Astrocyte (in vitro differentiated cells and primary cell): ENCODE measurements around the gene HIC2. TPM values are rescaled to one million over a fixed set of nuclear protein-coding genes. Genes with fewer than 3 reads are reported as not detected.
"Not testable (repeated sequence)": the region's sequence is repeated elsewhere in the genome, so short reads cannot be mapped to it uniquely, and the experiment has no call there.

ENCODE experiments used
- DNase-seq: peaks from one replicate; pipeline ENCODE4 v3.0.0-alpha.2; 2010; ENCODE audit warnings: low read depth
- FAIRE-seq: peaks from 2 replicates; lab custom pipeline; 2011; peaks lifted over from hg19 to GRCh38; lab: Jason Lieb, UNC
- H2AFZ ChIP-seq: 2 replicates; pipeline ENCODE4 v1.6.0; 2012; ENCODE audit warnings: low read depth, low read length, inconsistent platforms
- H3K27ac ChIP-seq: 2 replicates; pipeline ENCODE4 v1.5.1; 2011; ENCODE audit warnings: low read depth, low read length, inconsistent platforms
- H3K27me3 ChIP-seq: 2 replicates; pipeline ENCODE4 v1.6.0; 2011; ENCODE audit warnings: low read length, inconsistent platforms; ENCODE audit not compliant: insufficient read depth
- H3K36me3 ChIP-seq: 2 replicates; pipeline ENCODE4 v1.5.1; 2011; ENCODE audit warnings: low read length, inconsistent platforms; ENCODE audit not compliant: insufficient read depth
- H3K4me1 ChIP-seq: 2 replicates; pipeline ENCODE4 v1.5.1; 2011; ENCODE audit warnings: low read length, inconsistent platforms; ENCODE audit not compliant: insufficient read depth
- H3K4me2 ChIP-seq: 2 replicates; pipeline ENCODE4 v1.6.0; 2012; ENCODE audit warnings: low read length, inconsistent platforms
- H3K4me3 ChIP-seq: 2 replicates; pipeline ENCODE4 v1.5.1; 2011; ENCODE audit warnings: low read depth, mild to moderate bottlenecking, low read length, inconsistent platforms; ENCODE audit not compliant: insufficient read depth
- H3K79me2 ChIP-seq: 2 replicates; pipeline ENCODE4 v1.6.0; 2012; ENCODE audit warnings: mild to moderate bottlenecking, low read length, inconsistent platforms; ENCODE audit not compliant: insufficient read depth
- H3K9ac ChIP-seq: 2 replicates; pipeline ENCODE4 v1.6.0; 2012; ENCODE audit warnings: mild to moderate bottlenecking, low read length, inconsistent platforms
- H3K9me3 ChIP-seq: 2 replicates; pipeline ENCODE4 v1.5.1; 2012; ENCODE audit warnings: low read depth, mild to moderate bottlenecking, low read length, inconsistent platforms; ENCODE audit not compliant: insufficient read depth
- H4K20me1 ChIP-seq: 2 replicates; pipeline ENCODE4 v1.6.0; 2012; ENCODE audit warnings: low read length, inconsistent platforms; ENCODE audit not compliant: insufficient read depth
- H3K27ac Mint-ChIP-seq: one replicate; pipeline ENCODE4 v1.8.0; 2021; ENCODE audit warnings: mild to moderate bottlenecking, mixed read lengths; ENCODE audit not compliant: unreplicated experiment
- H3K27me3 Mint-ChIP-seq: one replicate; pipeline ENCODE4 v1.8.0; 2021; ENCODE audit warnings: low read depth, mixed read lengths; ENCODE audit not compliant: unreplicated experiment
- H3K36me3 Mint-ChIP-seq: one replicate; pipeline ENCODE4 v1.8.0; 2021; ENCODE audit warnings: low read depth, mixed read lengths; ENCODE audit not compliant: unreplicated experiment
- H3K4me1 Mint-ChIP-seq: one replicate; pipeline ENCODE4 v1.8.0; 2021; ENCODE audit warnings: low read depth, mixed read lengths; ENCODE audit not compliant: unreplicated experiment
- H3K4me3 Mint-ChIP-seq: one replicate; pipeline ENCODE4 v1.8.0; 2021; ENCODE audit warnings: mild to moderate bottlenecking, moderate library complexity, mixed read lengths; ENCODE audit not compliant: unreplicated experiment
- H3K9me3 Mint-ChIP-seq: one replicate; pipeline ENCODE4 v1.8.0; 2021; ENCODE audit warnings: mild to moderate bottlenecking, mixed read lengths; ENCODE audit not compliant: unreplicated experiment
- total RNA-seq: library from RNA; stranded (reverse); gene quantifications from 2 replicates; pipeline ENCODE4 v1.2.1, GENCODE V29; 2021

HIC2 gene
- total RNA-seq, 1 donor from 2014 or later = 21.4 TPM

GRCh38 chr22:21434378-21435233, 17.4 kb downstream of the HIC2 start:
- FAIRE-seq, H3K4me2 ChIP-seq, H3K4me3 Mint-ChIP-seq, DNase-seq, H3K79me2 ChIP-seq, H3K4me1 Mint-ChIP-seq, H3K27ac Mint-ChIP-seq, H4K20me1 ChIP-seq, H3K4me3 ChIP-seq, H3K9me3 Mint-ChIP-seq, H3K36me3 Mint-ChIP-seq, H3K27me3 Mint-ChIP-seq, H2AFZ ChIP-seq, H3K27ac ChIP-seq, H3K9me3 ChIP-seq, H3K27me3 ChIP-seq, H3K36me3 ChIP-seq, H3K9ac ChIP-seq, H3K4me1 ChIP-seq: not testable (repeated sequence)

- not testable (repeated sequence) for H3K4me3 Mint-ChIP-seq, H4K20me1 ChIP-seq, H3K27me3 ChIP-seq, H3K4me1 Mint-ChIP-seq, DNase-seq, H3K27ac ChIP-seq, H3K36me3 ChIP-seq, H3K79me2 ChIP-seq, H3K4me3 ChIP-seq, H3K4me1 ChIP-seq, H3K9me3 ChIP-seq, H3K4me2 ChIP-seq, H2AFZ ChIP-seq, H3K27me3 Mint-ChIP-seq, FAIRE-seq, H3K27ac Mint-ChIP-seq, H3K9ac ChIP-seq, H3K36me3 Mint-ChIP-seq, H3K9me3 Mint-ChIP-seq
Measured at GRCh38 chr22:21435998-21436810, 19.0 kb downstream of the HIC2 start.

- not testable (repeated sequence) for H3K27ac ChIP-seq, H3K9me3 Mint-ChIP-seq, H3K27me3 ChIP-seq, H3K4me2 ChIP-seq, H2AFZ ChIP-seq, DNase-seq, H3K4me3 Mint-ChIP-seq, H4K20me1 ChIP-seq, H3K36me3 ChIP-seq, H3K36me3 Mint-ChIP-seq, H3K4me3 ChIP-seq, H3K27ac Mint-ChIP-seq, H3K4me1 ChIP-seq, H3K79me2 ChIP-seq, H3K27me3 Mint-ChIP-seq, FAIRE-seq, H3K9me3 ChIP-seq, H3K9ac ChIP-seq, H3K4me1 Mint-ChIP-seq
Measured at GRCh38 chr22:21438013-21438412, 20.8 kb downstream of the HIC2 start.

- Histone ChIP-seq H3K79me2 (peaks cover 16% of the 10 kb centered on the region), H4K20me1 (peaks cover 22% of the 10 kb centered on the region)
- not testable (repeated sequence) for H3K4me2 ChIP-seq, FAIRE-seq, H3K4me1 ChIP-seq, H3K4me3 ChIP-seq, DNase-seq, H3K36me3 Mint-ChIP-seq, H2AFZ ChIP-seq, H3K4me3 Mint-ChIP-seq, H3K27me3 Mint-ChIP-seq, H3K9ac ChIP-seq, H3K27ac Mint-ChIP-seq, H3K27me3 ChIP-seq, H3K4me1 Mint-ChIP-seq, H3K9me3 ChIP-seq, H3K27ac ChIP-seq, H3K9me3 Mint-ChIP-seq, H3K36me3 ChIP-seq
Measured at GRCh38 chr22:21440018-21440636, 23.0 kb downstream of the HIC2 start.

GRCh38 chr22:21440676-21441075, 23.5 kb downstream of the HIC2 start:
- H3K27ac Mint-ChIP-seq, H2AFZ ChIP-seq, H3K27me3 Mint-ChIP-seq, H3K27ac ChIP-seq, H3K9me3 Mint-ChIP-seq, FAIRE-seq, H3K4me3 Mint-ChIP-seq, H3K4me1 ChIP-seq, H3K27me3 ChIP-seq, H3K4me1 Mint-ChIP-seq, H3K4me3 ChIP-seq, DNase-seq, H3K4me2 ChIP-seq, H3K36me3 Mint-ChIP-seq, H3K36me3 ChIP-seq, H3K9me3 ChIP-seq, H3K9ac ChIP-seq: not testable (repeated sequence)
- H3K79me2 ChIP-seq = peaks cover 18% of the 10 kb centered on the region
- H4K20me1 ChIP-seq = peaks cover 22% of the 10 kb centered on the region
